Astrocyte (in vitro differentiated cells and primary cell): Measurements from ENCODE around the gene TMEM223. TPM values are rescaled to one million over a fixed set of nuclear protein-coding genes. Genes with fewer than 3 reads are reported as not detected.

Source experiments
- DNase-seq: peaks from one replicate; pipeline ENCODE4 v3.0.0-alpha.2; 2010; ENCODE audit warnings: low read depth
- FAIRE-seq: peaks from 2 replicates; lab custom pipeline; 2011; peaks lifted over from hg19 to GRCh38; lab: Jason Lieb, UNC
- H2AFZ ChIP-seq: 2 replicates; pipeline ENCODE4 v1.6.0; 2012; ENCODE audit warnings: low read depth, low read length, inconsistent platforms
- H3K27ac ChIP-seq: 2 replicates; pipeline ENCODE4 v1.5.1; 2011; ENCODE audit warnings: low read depth, low read length, inconsistent platforms
- H3K27me3 ChIP-seq: 2 replicates; pipeline ENCODE4 v1.6.0; 2011; ENCODE audit warnings: low read length, inconsistent platforms; ENCODE audit not compliant: insufficient read depth
- H3K36me3 ChIP-seq: 2 replicates; pipeline ENCODE4 v1.5.1; 2011; ENCODE audit warnings: low read length, inconsistent platforms; ENCODE audit not compliant: insufficient read depth
- H3K4me1 ChIP-seq: 2 replicates; pipeline ENCODE4 v1.5.1; 2011; ENCODE audit warnings: low read length, inconsistent platforms; ENCODE audit not compliant: insufficient read depth
- H3K4me2 ChIP-seq: 2 replicates; pipeline ENCODE4 v1.6.0; 2012; ENCODE audit warnings: low read length, inconsistent platforms
- H3K4me3 ChIP-seq: 2 replicates; pipeline ENCODE4 v1.5.1; 2011; ENCODE audit warnings: low read depth, mild to moderate bottlenecking, low read length, inconsistent platforms; ENCODE audit not compliant: insufficient read depth
- H3K79me2 ChIP-seq: 2 replicates; pipeline ENCODE4 v1.6.0; 2012; ENCODE audit warnings: mild to moderate bottlenecking, low read length, inconsistent platforms; ENCODE audit not compliant: insufficient read depth
- H3K9ac ChIP-seq: 2 replicates; pipeline ENCODE4 v1.6.0; 2012; ENCODE audit warnings: mild to moderate bottlenecking, low read length, inconsistent platforms
- H3K9me3 ChIP-seq: 2 replicates; pipeline ENCODE4 v1.5.1; 2012; ENCODE audit warnings: low read depth, mild to moderate bottlenecking, low read length, inconsistent platforms; ENCODE audit not compliant: insufficient read depth
- H4K20me1 ChIP-seq: 2 replicates; pipeline ENCODE4 v1.6.0; 2012; ENCODE audit warnings: low read length, inconsistent platforms; ENCODE audit not compliant: insufficient read depth
- H3K27ac Mint-ChIP-seq: one replicate; pipeline ENCODE4 v1.8.0; 2021; ENCODE audit warnings: mild to moderate bottlenecking, mixed read lengths; ENCODE audit not compliant: unreplicated experiment
- H3K27me3 Mint-ChIP-seq: one replicate; pipeline ENCODE4 v1.8.0; 2021; ENCODE audit warnings: low read depth, mixed read lengths; ENCODE audit not compliant: unreplicated experiment
- H3K36me3 Mint-ChIP-seq: one replicate; pipeline ENCODE4 v1.8.0; 2021; ENCODE audit warnings: low read depth, mixed read lengths; ENCODE audit not compliant: unreplicated experiment
- H3K4me1 Mint-ChIP-seq: one replicate; pipeline ENCODE4 v1.8.0; 2021; ENCODE audit warnings: low read depth, mixed read lengths; ENCODE audit not compliant: unreplicated experiment
- H3K4me3 Mint-ChIP-seq: one replicate; pipeline ENCODE4 v1.8.0; 2021; ENCODE audit warnings: mild to moderate bottlenecking, moderate library complexity, mixed read lengths; ENCODE audit not compliant: unreplicated experiment
- H3K9me3 Mint-ChIP-seq: one replicate; pipeline ENCODE4 v1.8.0; 2021; ENCODE audit warnings: mild to moderate bottlenecking, mixed read lengths; ENCODE audit not compliant: unreplicated experiment
- EZH2 ChIP-seq: IDR thresholded peaks from 2 replicates; pipeline ENCODE4 v1.6.1; 2012; ENCODE audit warnings: mild to moderate bottlenecking, low read length, inconsistent platforms; ENCODE audit not compliant: insufficient read depth
- total RNA-seq: library from RNA; stranded (reverse); gene quantifications from 2 replicates; pipeline ENCODE4 v1.2.1, GENCODE V29; 2021
- TF ChIP-seq, protein P1 (sequence below): IDR thresholded peaks from 2 replicates; pipeline ENCODE4 v1.5.1; 2011; ENCODE audit warnings: low read depth, mild to moderate bottlenecking, inconsistent platforms, low read length, moderate library complexity; ENCODE audit not compliant: insufficient read depth

TMEM223 gene
- total RNA-seq, 1 donor from 2014 or later: 7.8 TPM

- peaks cover 48% of the 10 kb centered on the region for H4K20me1 ChIP-seq
- no peak overlapping the region for H2AFZ ChIP-seq
- no peak overlapping the region for H3K27ac ChIP-seq
- TF ChIP-seq EZH2: no peak
- TF ChIP-seq, protein P1, sequence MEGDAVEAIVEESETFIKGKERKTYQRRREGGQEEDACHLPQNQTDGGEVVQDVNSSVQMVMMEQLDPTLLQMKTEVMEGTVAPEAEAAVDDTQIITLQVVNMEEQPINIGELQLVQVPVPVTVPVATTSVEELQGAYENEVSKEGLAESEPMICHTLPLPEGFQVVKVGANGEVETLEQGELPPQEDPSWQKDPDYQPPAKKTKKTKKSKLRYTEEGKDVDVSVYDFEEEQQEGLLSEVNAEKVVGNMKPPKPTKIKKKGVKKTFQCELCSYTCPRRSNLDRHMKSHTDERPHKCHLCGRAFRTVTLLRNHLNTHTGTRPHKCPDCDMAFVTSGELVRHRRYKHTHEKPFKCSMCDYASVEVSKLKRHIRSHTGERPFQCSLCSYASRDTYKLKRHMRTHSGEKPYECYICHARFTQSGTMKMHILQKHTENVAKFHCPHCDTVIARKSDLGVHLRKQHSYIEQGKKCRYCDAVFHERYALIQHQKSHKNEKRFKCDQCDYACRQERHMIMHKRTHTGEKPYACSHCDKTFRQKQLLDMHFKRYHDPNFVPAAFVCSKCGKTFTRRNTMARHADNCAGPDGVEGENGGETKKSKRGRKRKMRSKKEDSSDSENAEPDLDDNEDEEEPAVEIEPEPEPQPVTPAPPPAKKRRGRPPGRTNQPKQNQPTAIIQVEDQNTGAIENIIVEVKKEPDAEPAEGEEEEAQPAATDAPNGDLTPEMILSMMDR: no peak
- H3K27me3 Mint-ChIP-seq: no peaks in the 10 kb centered on the region
- H3K9me3 ChIP-seq: no peaks in the 10 kb centered on the region
- peak overlapping the region; percentile 9 for H3K27ac Mint-ChIP-seq
- H3K9ac ChIP-seq: no peak overlapping the region
- H3K79me2 ChIP-seq: peaks cover 30% of the 10 kb centered on the region
- H3K4me3 Mint-ChIP-seq: no peak overlapping the region
- FAIRE-seq (no peak), DNase-seq (no peak)
- H3K4me1 Mint-ChIP-seq: peaks cover 12% of the 10 kb centered on the region
- no peaks in the 10 kb centered on the region for H3K9me3 Mint-ChIP-seq
- no peak overlapping the region for H3K4me3 ChIP-seq
- no peaks in the 10 kb centered on the region for H3K27me3 ChIP-seq
- H3K4me1 ChIP-seq: peaks cover 12% of the 10 kb centered on the region
- peaks cover 55% of the 10 kb centered on the region for H3K36me3 ChIP-seq
- H3K4me2 ChIP-seq: no peak overlapping the region
- peaks cover 28% of the 10 kb centered on the region for H3K36me3 Mint-ChIP-seq
Measured at GRCh38 chr11:62794201-62794775, 2.5 kb upstream of the TMEM223 start.

- TF ChIP-seq, protein P1: no peak
- TF ChIP-seq EZH2: no peak
- H3K27ac Mint-ChIP-seq: peak overlapping the region; percentile 86
- Histone ChIP-seq H3K4me1 (peaks cover 23% of the 10 kb centered on the region), H3K36me3 (peaks cover 40% of the 10 kb centered on the region), H4K20me1 (peaks cover 49% of the 10 kb centered on the region), H3K9ac (peak overlapping the region; percentile 87), H3K27ac (peak overlapping the region; percentile 13), H3K4me2 (peak overlapping the region; percentile 98), H3K79me2 (peaks cover 49% of the 10 kb centered on the region), H3K4me3 (peak overlapping the region; percentile 92), H3K27me3 (no peaks in the 10 kb centered on the region), H3K9me3 (no peaks in the 10 kb centered on the region), H2AFZ (no peak overlapping the region)
- H3K4me3 Mint-ChIP-seq: peak overlapping the region; percentile 89
- DNase-seq (no peak), FAIRE-seq (no peak)
- peaks cover 25% of the 10 kb centered on the region for H3K36me3 Mint-ChIP-seq
- H3K4me1 Mint-ChIP-seq: peaks cover 19% of the 10 kb centered on the region
- no peaks in the 10 kb centered on the region for H3K27me3 Mint-ChIP-seq
- H3K9me3 Mint-ChIP-seq: no peaks in the 10 kb centered on the region
Measured at GRCh38 chr11:62792202-62792575, 383 bp upstream of the TMEM223 start.

DNA sequence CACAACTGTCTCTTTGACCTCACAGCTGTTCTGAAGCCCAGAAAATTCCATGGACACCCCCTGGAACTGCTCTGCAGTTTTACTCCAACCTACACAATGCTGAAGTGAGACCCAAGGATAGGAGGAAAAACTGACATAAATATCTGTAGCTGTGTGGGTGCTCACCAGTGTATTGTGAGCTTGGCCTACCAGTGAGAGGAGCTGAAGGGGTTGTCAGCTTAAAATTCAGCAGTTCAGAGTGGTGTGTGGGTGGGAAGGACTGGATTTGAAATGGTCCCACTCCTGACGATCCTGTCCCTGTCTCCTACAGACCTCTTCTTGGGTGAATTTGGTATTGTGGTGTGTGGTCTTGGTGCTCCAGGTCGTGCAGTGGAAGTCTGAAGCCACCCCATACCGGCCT is 2.2 kb downstream of the TMEM223 start:
- DNase-seq (no peak), FAIRE-seq (no peak)
- no peaks in the 10 kb centered on the region for H3K27me3 ChIP-seq
- H3K36me3 ChIP-seq: peaks cover 20% of the 10 kb centered on the region
- H3K27me3 Mint-ChIP-seq: no peaks in the 10 kb centered on the region
- peaks cover 19% of the 10 kb centered on the region for H3K4me1 Mint-ChIP-seq
- no peak overlapping the region for H3K27ac Mint-ChIP-seq
- no peak overlapping the region for H3K4me3 ChIP-seq
- no peaks in the 10 kb centered on the region for H3K9me3 ChIP-seq
- no peak overlapping the region for H3K9ac ChIP-seq
- no peaks in the 10 kb centered on the region for H3K9me3 Mint-ChIP-seq
- H3K36me3 Mint-ChIP-seq: peaks cover 12% of the 10 kb centered on the region
- H3K27ac ChIP-seq: no peak overlapping the region
- H3K4me3 Mint-ChIP-seq: peak overlapping the region; percentile 72
- peaks cover 45% of the 10 kb centered on the region for H4K20me1 ChIP-seq
- no peak overlapping the region for H3K4me2 ChIP-seq
- peaks cover 29% of the 10 kb centered on the region for H3K4me1 ChIP-seq
- H3K79me2 ChIP-seq: peaks cover 50% of the 10 kb centered on the region
- no peak overlapping the region for H2AFZ ChIP-seq
- TF ChIP-seq, protein P1: no peak
- TF ChIP-seq EZH2: no peak
